Measurements from ENCODE around the gene TRAF3IP1. TPM values are rescaled to one million over a fixed set of nuclear protein-coding genes. Genes with fewer than 3 reads are reported as not detected.

Gene TRAF3IP1
- total and polyA plus RNA-seq, 2 of the 13 experiments (the other 11 are each of a cell fraction or from before 2014, with no cell fraction given): 4.1 to 12.9 TPM

DNA sequence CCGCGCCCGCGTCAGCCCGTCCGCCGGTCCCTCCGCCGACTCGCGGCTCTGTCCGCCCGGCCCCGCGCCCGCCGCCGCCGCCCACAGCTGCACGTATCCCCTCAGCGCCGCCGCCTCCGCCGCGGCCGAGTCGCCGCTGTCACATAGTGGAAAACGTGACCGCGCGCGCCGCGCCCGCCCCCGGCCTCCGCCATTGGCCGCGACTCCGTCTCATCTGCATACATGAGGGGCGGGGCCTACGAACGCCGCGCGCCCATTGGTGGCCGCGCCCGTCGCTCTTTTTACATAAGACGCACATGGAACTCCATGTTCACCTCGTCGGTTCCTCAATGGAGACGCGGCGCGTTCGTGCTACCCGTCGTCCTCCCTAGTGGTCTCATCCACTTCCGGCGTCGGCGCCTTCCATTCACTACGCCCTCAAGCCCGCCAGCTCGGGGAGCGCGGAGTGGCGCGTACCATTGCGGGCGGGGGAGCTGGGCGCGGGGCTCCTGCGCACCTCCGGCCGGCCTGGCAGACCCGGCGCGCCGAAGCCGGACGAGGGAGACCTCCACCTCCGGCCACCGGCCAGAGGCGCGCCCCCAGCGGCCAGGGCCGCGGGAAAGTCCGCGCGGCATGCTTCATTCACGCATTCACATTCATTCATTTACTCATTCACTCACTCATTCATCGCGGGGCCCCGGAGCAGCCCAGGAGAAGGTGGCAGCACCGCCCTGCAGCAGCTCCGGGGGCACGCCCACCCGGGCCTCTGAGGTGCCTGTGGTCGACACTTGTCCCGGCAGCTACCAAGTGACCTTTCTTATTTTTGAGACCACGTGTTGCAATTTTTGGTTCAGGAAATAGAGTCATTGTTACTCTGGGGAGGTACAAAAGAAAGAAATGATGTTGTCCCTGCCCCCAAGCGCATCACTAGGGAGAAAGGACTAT lies 31.4 kb upstream of the TRAF3IP1 start (continued):
- TF ChIP-seq, protein P1, sequence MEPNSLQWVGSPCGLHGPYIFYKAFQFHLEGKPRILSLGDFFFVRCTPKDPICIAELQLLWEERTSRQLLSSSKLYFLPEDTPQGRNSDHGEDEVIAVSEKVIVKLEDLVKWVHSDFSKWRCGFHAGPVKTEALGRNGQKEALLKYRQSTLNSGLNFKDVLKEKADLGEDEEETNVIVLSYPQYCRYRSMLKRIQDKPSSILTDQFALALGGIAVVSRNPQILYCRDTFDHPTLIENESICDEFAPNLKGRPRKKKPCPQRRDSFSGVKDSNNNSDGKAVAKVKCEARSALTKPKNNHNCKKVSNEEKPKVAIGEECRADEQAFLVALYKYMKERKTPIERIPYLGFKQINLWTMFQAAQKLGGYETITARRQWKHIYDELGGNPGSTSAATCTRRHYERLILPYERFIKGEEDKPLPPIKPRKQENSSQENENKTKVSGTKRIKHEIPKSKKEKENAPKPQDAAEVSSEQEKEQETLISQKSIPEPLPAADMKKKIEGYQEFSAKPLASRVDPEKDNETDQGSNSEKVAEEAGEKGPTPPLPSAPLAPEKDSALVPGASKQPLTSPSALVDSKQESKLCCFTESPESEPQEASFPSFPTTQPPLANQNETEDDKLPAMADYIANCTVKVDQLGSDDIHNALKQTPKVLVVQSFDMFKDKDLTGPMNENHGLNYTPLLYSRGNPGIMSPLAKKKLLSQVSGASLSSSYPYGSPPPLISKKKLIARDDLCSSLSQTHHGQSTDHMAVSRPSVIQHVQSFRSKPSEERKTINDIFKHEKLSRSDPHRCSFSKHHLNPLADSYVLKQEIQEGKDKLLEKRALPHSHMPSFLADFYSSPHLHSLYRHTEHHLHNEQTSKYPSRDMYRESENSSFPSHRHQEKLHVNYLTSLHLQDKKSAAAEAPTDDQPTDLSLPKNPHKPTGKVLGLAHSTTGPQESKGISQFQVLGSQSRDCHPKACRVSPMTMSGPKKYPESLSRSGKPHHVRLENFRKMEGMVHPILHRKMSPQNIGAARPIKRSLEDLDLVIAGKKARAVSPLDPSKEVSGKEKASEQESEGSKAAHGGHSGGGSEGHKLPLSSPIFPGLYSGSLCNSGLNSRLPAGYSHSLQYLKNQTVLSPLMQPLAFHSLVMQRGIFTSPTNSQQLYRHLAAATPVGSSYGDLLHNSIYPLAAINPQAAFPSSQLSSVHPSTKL (CRISPR knock-in tag; IDR thresholded peaks at IDR 0.05): peak; percentile 48; the same call in 1 of the 2 replicates
- TF ChIP-seq CCDC6 (CRISPR knock-in tag; IDR thresholded peaks at IDR 0.05) (no peak; the same call in 1 of the 2 replicates), MTA1 (CRISPR knock-in tag; IDR thresholded peaks at IDR 0.05; ENCODE audit: borderline replicate concordance) (peak; percentile 73), RAD51 (IDR thresholded peaks at IDR 0.05; ENCODE audit: borderline replicate concordance) (no peak), REL (CRISPR knock-in tag; conservative IDR thresholded peaks at IDR 0.05) (no peak), ZNF530 (CRISPR knock-in tag; IDR thresholded peaks at IDR 0.05; ENCODE audit: low read depth) (no peak), ZNF501 (CRISPR knock-in tag; IDR thresholded peaks at IDR 0.05) (peak; percentile 19; the same call in 1 of the 2 replicates), ZNF660 (CRISPR knock-in tag; IDR thresholded peaks at IDR 0.05; ENCODE audit: borderline replicate concordance, low read depth) (no peak), SRSF1 (optimal IDR thresholded peaks at IDR 0.05; ENCODE audit: low read depth, low read length) (peak; percentile 76), MIER2 (CRISPR knock-in tag; IDR thresholded peaks at IDR 0.05) (peak; percentile 67; the same call in 1 of the 2 replicates), MAZ (IDR thresholded peaks at IDR 0.05; ENCODE audit: borderline replicate concordance, low read depth, low read length) (peak; percentile 30; the same call in 1 of the 2 replicates), MAZ (CRISPR knock-in tag; IDR thresholded peaks at IDR 0.05; ENCODE audit: low read depth) (peak; percentile 83; the same call in 1 of the 2 replicates), RFX1 (IDR thresholded peaks at IDR 0.05) (no peak), TCF12 (IDR thresholded peaks at IDR 0.05) (no peak), TCF12 (CRISPR knock-in tag; IDR thresholded peaks at IDR 0.05) (0 out of 2 replicates have a peak, but pooled peaks have one; percentile 7), IRX3 (CRISPR knock-in tag; IDR thresholded peaks at IDR 0.05; ENCODE audit: borderline replicate concordance, low read depth) (0 out of 2 replicates have a peak, but pooled peaks have one; percentile 56)
- TF ChIP-seq, protein P2, sequence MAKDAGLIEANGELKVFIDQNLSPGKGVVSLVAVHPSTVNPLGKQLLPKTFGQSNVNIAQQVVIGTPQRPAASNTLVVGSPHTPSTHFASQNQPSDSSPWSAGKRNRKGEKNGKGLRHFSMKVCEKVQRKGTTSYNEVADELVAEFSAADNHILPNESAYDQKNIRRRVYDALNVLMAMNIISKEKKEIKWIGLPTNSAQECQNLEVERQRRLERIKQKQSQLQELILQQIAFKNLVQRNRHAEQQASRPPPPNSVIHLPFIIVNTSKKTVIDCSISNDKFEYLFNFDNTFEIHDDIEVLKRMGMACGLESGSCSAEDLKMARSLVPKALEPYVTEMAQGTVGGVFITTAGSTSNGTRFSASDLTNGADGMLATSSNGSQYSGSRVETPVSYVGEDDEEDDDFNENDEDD (CRISPR knock-in tag; IDR thresholded peaks at IDR 0.05; ENCODE audit: borderline replicate concordance): peak; percentile 89; the same call in 1 of the 2 replicates
- TF ChIP-seq, protein P3, sequence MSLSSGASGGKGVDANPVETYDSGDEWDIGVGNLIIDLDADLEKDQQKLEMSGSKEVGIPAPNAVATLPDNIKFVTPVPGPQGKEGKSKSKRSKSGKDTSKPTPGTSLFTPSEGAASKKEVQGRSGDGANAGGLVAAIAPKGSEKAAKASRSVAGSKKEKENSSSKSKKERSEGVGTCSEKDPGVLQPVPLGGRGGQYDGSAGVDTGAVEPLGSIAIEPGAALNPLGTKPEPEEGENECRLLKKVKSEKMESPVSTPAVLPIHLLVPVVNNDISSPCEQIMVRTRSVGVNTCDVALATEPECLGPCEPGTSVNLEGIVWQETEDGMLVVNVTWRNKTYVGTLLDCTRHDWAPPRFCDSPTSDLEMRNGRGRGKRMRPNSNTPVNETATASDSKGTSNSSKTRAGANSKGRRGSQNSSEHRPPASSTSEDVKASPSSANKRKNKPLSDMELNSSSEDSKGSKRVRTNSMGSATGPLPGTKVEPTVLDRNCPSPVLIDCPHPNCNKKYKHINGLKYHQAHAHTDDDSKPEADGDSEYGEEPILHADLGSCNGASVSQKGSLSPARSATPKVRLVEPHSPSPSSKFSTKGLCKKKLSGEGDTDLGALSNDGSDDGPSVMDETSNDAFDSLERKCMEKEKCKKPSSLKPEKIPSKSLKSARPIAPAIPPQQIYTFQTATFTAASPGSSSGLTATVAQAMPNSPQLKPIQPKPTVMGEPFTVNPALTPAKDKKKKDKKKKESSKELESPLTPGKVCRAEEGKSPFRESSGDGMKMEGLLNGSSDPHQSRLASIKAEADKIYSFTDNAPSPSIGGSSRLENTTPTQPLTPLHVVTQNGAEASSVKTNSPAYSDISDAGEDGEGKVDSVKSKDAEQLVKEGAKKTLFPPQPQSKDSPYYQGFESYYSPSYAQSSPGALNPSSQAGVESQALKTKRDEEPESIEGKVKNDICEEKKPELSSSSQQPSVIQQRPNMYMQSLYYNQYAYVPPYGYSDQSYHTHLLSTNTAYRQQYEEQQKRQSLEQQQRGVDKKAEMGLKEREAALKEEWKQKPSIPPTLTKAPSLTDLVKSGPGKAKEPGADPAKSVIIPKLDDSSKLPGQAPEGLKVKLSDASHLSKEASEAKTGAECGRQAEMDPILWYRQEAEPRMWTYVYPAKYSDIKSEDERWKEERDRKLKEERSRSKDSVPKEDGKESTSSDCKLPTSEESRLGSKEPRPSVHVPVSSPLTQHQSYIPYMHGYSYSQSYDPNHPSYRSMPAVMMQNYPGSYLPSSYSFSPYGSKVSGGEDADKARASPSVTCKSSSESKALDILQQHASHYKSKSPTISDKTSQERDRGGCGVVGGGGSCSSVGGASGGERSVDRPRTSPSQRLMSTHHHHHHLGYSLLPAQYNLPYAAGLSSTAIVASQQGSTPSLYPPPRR (CRISPR knock-in tag; IDR thresholded peaks at IDR 0.05; ENCODE audit: borderline replicate concordance): peak; percentile 36; the same call in 1 of the 2 replicates
